ENCODE data around the gene ALAD. TPM values are rescaled to one million over a fixed set of nuclear protein-coding genes. Genes with fewer than 3 reads are reported as not detected.
"Not testable (repeated sequence)": the region's sequence is repeated elsewhere in the genome, so short reads cannot be mapped to it uniquely, and the experiment has no call there.

ALAD gene
- total RNA-seq, 2 donors from 2014 or later, result 32.8 to 39.1 TPM

GRCh38 chr9:113379094-113379828 is 21.8 kb downstream of the ALAD start:
- intact Hi-C loops (cut with DNase I); DNase-seq; ATAC-seq: not testable (repeated sequence)

- intact Hi-C loops (cut with DNase I), result no loop called here
- DNase-seq, result peak; percentile 85
- ATAC-seq, result peak; percentile 97 to 98
Measured at GRCh38 chr9:113376634-113377567, 24.2 kb downstream of the ALAD start, which contains the start of gene HDHD3. Gene HDHD3, minus strand, starts transcription at chr9:113376986. Its CDS starts 2,632 bp downstream, at chr9:113374354.

GRCh38 chr9:113375057-113376023 is 25.7 kb downstream of the ALAD start:
- no peak for ATAC-seq
- intact Hi-C loops (cut with DNase I), result no loop called here
- DNase-seq, result no peak

GRCh38 chr9:113373676-113374392 is 27.2 kb downstream of the ALAD start:
- DNase-seq (no peak), ATAC-seq (no peak)
- intact Hi-C loops (cut with DNase I), result no loop called here

GRCh38 chr9:113373256-113373655 is 27.8 kb downstream of the ALAD start:
- DNase-seq (no peak), ATAC-seq (no peak)
- intact Hi-C loops (cut with DNase I), result no loop called here

GRCh38 chr9:113372059-113372458 is 29.0 kb downstream of the ALAD start:
- no peak for ATAC-seq
- intact Hi-C loops (cut with DNase I), result no loop called here
- DNase-seq, result no peak

GRCh38 chr9:113370806-113371325 is 30.2 kb downstream of the ALAD start:
- intact Hi-C loops (cut with DNase I), result no loop called here
- no peak for ATAC-seq

GRCh38 chr9:113369855-113370140 is 31.3 kb downstream of the ALAD start:
- intact Hi-C loops (cut with DNase I), result no loop called here

More at GRCh38 chr9:113370806-113371325, 30.2 kb downstream of the ALAD start:
- DNase-seq, result no peak

GRCh38 chr9:113368982-113369854 is 31.9 kb downstream of the ALAD start:
- intact Hi-C loops (cut with DNase I), result no loop called here
- DNase-seq, result no peak
- peak; percentile 51 to 59 for ATAC-seq

More at GRCh38 chr9:113369855-113370140, 31.3 kb downstream of the ALAD start:
- no peak for ATAC-seq
- no peak for DNase-seq

- DNase-seq (no peak), ATAC-seq (no peak)
- intact Hi-C loops (cut with DNase I), result no loop called here
Measured at GRCh38 chr9:113368348-113368981, 32.6 kb downstream of the ALAD start.

- ATAC-seq; DNase-seq; intact Hi-C loops (cut with DNase I): not testable (repeated sequence)
Measured at GRCh38 chr9:113365652-113366051, 35.4 kb downstream of the ALAD start.

- intact Hi-C loops (cut with DNase I), result no loop called here
- DNase-seq, result no peak
- no peak for ATAC-seq
Measured at GRCh38 chr9:113364951-113365350, 36.1 kb downstream of the ALAD start.

GRCh38 chr9:113363336-113363735 is 37.7 kb downstream of the ALAD start:
- no peak for DNase-seq
- intact Hi-C loops (cut with DNase I), result no loop called here
- ATAC-seq, result no peak

- DNase-seq (no peak), ATAC-seq (no peak)
- intact Hi-C loops (cut with DNase I), result no loop called here
Measured at GRCh38 chr9:113361304-113362018, 39.6 kb downstream of the ALAD start.

GRCh38 chr9:113360242-113360842 is 40.7 kb downstream of the ALAD start:
- ATAC-seq, result no peak
- intact Hi-C loops (cut with DNase I), result no loop called here

GRCh38 chr9:113359385-113359784 is 41.7 kb downstream of the ALAD start:
- no peak for ATAC-seq
- DNase-seq, result no peak
- intact Hi-C loops (cut with DNase I), result no loop called here

More at GRCh38 chr9:113360242-113360842, 40.7 kb downstream of the ALAD start:
- DNase-seq, result no peak

Data from left cardiac atrium (tissue), 4 donors.